ENCODE results near the gene MYBPHL. TPM values are rescaled to one million over a fixed set of nuclear protein-coding genes. Genes with fewer than 3 reads are reported as not detected.

MYBPHL gene
- total RNA-seq, 4 donors from 2014 or later, result not detected

GRCh38 chr1:109301874-109302273, 4.9 kb downstream of the MYBPHL start:
- H3K27ac ChIP-seq (replicated peaks in 1 of 4), result no peak overlapping the region
- no peaks in the 10 kb centered on the region for H3K27me3 ChIP-seq
- intact Hi-C loops (cut with DNase I), result no loop called here
- H3K9me3 ChIP-seq, result no peaks in the 10 kb centered on the region
- H3K36me3 ChIP-seq, result no peaks in the 10 kb centered on the region
- no peak overlapping the region for H3K4me3 ChIP-seq
- TF ChIP-seq POLR2A (IDR thresholded peaks at IDR 0.05; ENCODE audit: low read depth) (no peak), CTCF (IDR thresholded peaks at IDR 0.05) (no peak)
- DNase-seq (ENCODE audit: extremely low spot score), result no peak
- H3K4me1 ChIP-seq, result peaks cover 48 to 68% (median 64%) of the 10 kb centered on the region in 4 donors
- WGBS, result 87% methylated on average over 5 of the region's 5 CpGs

- no peak overlapping the region for H3K4me3 ChIP-seq
- no peaks in the 10 kb centered on the region for H3K27me3 ChIP-seq
- intact Hi-C loops (cut with DNase I), result no loop called here
- peaks cover 38 to 56% (median 53%) of the 10 kb centered on the region in 4 donors for H3K4me1 ChIP-seq
- peak overlapping the region in 2 of 4 donors; percentile 70 to 71 for H3K27ac ChIP-seq (replicated peaks in 1 of 4)
- H3K36me3 ChIP-seq, result no peaks in the 10 kb centered on the region
- WGBS, result 79% methylated on average over 16 of the region's 16 CpGs
- DNase-seq (ENCODE audit: extremely low spot score), result no peak
- TF ChIP-seq CTCF (IDR thresholded peaks at IDR 0.05), result no peak
- no peak for TF ChIP-seq EP300 (IDR thresholded peaks at IDR 0.05)
- TF ChIP-seq POLR2A (IDR thresholded peaks at IDR 0.05; ENCODE audit: low read depth), result no peak
- no peak for TF ChIP-seq POLR2AphosphoS5 (IDR thresholded peaks at IDR 0.05)
- H3K9me3 ChIP-seq, result no peaks in the 10 kb centered on the region
These were observed 6.1 kb downstream of the MYBPHL start for GRCh38 chr1:109300650-109301151.

- no peak for DNase-seq (ENCODE audit: extremely low spot score)
- peak overlapping the region; percentile 70 to 80 (median 74) for H3K27ac ChIP-seq (replicated peaks in 1 of 4)
- intact Hi-C loops (cut with DNase I), result no loop called here
These were observed 7.1 kb downstream of the MYBPHL start for GRCh38 chr1:109299558-109300343.

GRCh38 chr1:109298666-109299557, 7.9 kb downstream of the MYBPHL start:
- H3K9me3 ChIP-seq, result no peaks in the 10 kb centered on the region
- no peak for DNase-seq (ENCODE audit: extremely low spot score)
- no peaks in the 10 kb centered on the region for H3K36me3 ChIP-seq
- H3K27ac ChIP-seq (replicated peaks in 1 of 4), result peak overlapping the region; percentile 70 to 80 (median 74)
- no peak overlapping the region for H3K4me3 ChIP-seq
- H3K27me3 ChIP-seq, result no peaks in the 10 kb centered on the region
- intact Hi-C loops (cut with DNase I), result no loop called here
- peaks cover 23 to 38% (median 35%) of the 10 kb centered on the region in 4 donors for H3K4me1 ChIP-seq
- WGBS, result 24% methylated on average over 11 of the region's 11 CpGs
- TF ChIP-seq POLR2AphosphoS5 (IDR thresholded peaks at IDR 0.05), result peak in 1 of 2 donors; percentile 32
- TF ChIP-seq POLR2A (IDR thresholded peaks at IDR 0.05; ENCODE audit: low read depth), result no peak

More at GRCh38 chr1:109299558-109300343, 7.1 kb downstream of the MYBPHL start:
- no peaks in the 10 kb centered on the region for H3K36me3 ChIP-seq
- H3K4me3 ChIP-seq, result no peak overlapping the region
- WGBS, result 62% methylated on average over 19 of the region's 20 CpGs
- peaks cover 30 to 47% (median 43%) of the 10 kb centered on the region in 4 donors for H3K4me1 ChIP-seq
- H3K27me3 ChIP-seq, result no peaks in the 10 kb centered on the region
- no peaks in the 10 kb centered on the region for H3K9me3 ChIP-seq
- TF ChIP-seq POLR2AphosphoS5 (IDR thresholded peaks at IDR 0.05), result no peak
- no peak for TF ChIP-seq EP300 (IDR thresholded peaks at IDR 0.05)
- TF ChIP-seq POLR2A (IDR thresholded peaks at IDR 0.05; ENCODE audit: low read depth), result no peak
- no peak for TF ChIP-seq CTCF (IDR thresholded peaks at IDR 0.05)

- DNase-seq (ENCODE audit: extremely low spot score), result no peak
- no peaks in the 10 kb centered on the region for H3K36me3 ChIP-seq
- no peak overlapping the region for H3K27ac ChIP-seq (replicated peaks in 1 of 4)
- intact Hi-C loops (cut with DNase I), result no loop called here
- 90% methylated on average over 16 of the region's 16 CpGs for WGBS
- H3K27me3 ChIP-seq, result no peaks in the 10 kb centered on the region
- H3K4me1 ChIP-seq, result peaks cover 23 to 30% (median 27%) of the 10 kb centered on the region in 4 donors
- TF ChIP-seq POLR2A (IDR thresholded peaks at IDR 0.05; ENCODE audit: low read depth), result no peak
- H3K4me3 ChIP-seq, result no peak overlapping the region
- H3K9me3 ChIP-seq, result no peaks in the 10 kb centered on the region
These were observed 10.0 kb downstream of the MYBPHL start for GRCh38 chr1:109296782-109297181.
